OCI-LY7 (cell line): ENCODE measurements around the gene ARRB1. TPM values are rescaled to one million over a fixed set of nuclear protein-coding genes. Genes with fewer than 3 reads are reported as not detected.

Experiments
- BruUV-seq: library from RNA; stranded (reverse); fragments of 400-500 nt; replicated peaks from 2 replicates; lab custom pipeline; 2021; lab: Mats Ljungman, UMichigan
- CTCF ChIA-PET: fragments of 300-600 bp; sonication (Branson Sonifier 250); formaldehyde crosslinking; loops from one replicate; lab custom pipeline; 2022; ENCODE audit warnings: antibody characterized with exemption; ENCODE audit not compliant: unreplicated experiment; lab: Charles Lee
- POLR2A ChIA-PET: fragments of 300-600 bp; sonication (Branson Sonifier 250); formaldehyde crosslinking; loops from one replicate; lab custom pipeline; 2022; ENCODE audit warnings: antibody characterized with exemption; lab: Charles Lee
- DNase-seq: peaks from one replicate; pipeline ENCODE4 v3.0.0-alpha.2; 2015; ENCODE audit warnings: low spot score
- H2AFZ ChIP-seq: fragments of 200-600 bp; sonication (generic), shearing (Covaris generic); 2 replicates; pipeline ENCODE4 v1.6.1; 2014; ENCODE audit warnings: mild to moderate bottlenecking, antibody characterized with exemption, low read length, moderate library complexity
- H3K27ac ChIP-seq: fragments of 200-600 bp; sonication (generic); 2 replicates; pipeline ENCODE4 v1.5.1; 2014; ENCODE audit warnings: mixed run types, low read depth, mild to moderate bottlenecking, moderate library complexity, low read length, inconsistent platforms; ENCODE audit not compliant: poor library complexity, severe bottlenecking
- H3K36me3 ChIP-seq: fragments of 200-600 bp; sonication (generic); 2 replicates; pipeline ENCODE4 v1.6.1; 2014; ENCODE audit warnings: mild to moderate bottlenecking, antibody characterized with exemption, low read length, moderate library complexity, mixed read lengths; ENCODE audit not compliant: insufficient read depth
- H3K4me1 ChIP-seq: fragments of 200-600 bp; sonication (generic); 2 replicates; pipeline ENCODE4 v1.5.1; 2014; ENCODE audit warnings: mild to moderate bottlenecking, low read length; ENCODE audit not compliant: insufficient read depth, poor library complexity, severe bottlenecking
- H3K4me2 ChIP-seq: fragments of 200-600 bp; sonication (generic); 2 replicates; pipeline ENCODE4 v1.6.1; 2014; ENCODE audit warnings: mild to moderate bottlenecking, low read length
- H3K4me3 ChIP-seq: fragments of 200-600 bp; sonication (generic); 2 replicates; pipeline ENCODE4 v1.5.1; 2014; ENCODE audit warnings: mild to moderate bottlenecking, low read depth, low read length; ENCODE audit not compliant: poor library complexity, severe bottlenecking
- H3K79me2 ChIP-seq: fragments of 200-600 bp; sonication (generic); 2 replicates; pipeline ENCODE4 v1.6.1; 2016; ENCODE audit warnings: low read depth, mild to moderate bottlenecking, low read length, moderate library complexity, mixed read lengths; ENCODE audit not compliant: insufficient read depth
- H3K9me2 ChIP-seq: fragments of 200-600 bp; sonication (generic); 2 replicates; pipeline ENCODE4 v1.6.1; 2016; ENCODE audit warnings: mild to moderate bottlenecking, low read length, mixed read lengths; ENCODE audit not compliant: insufficient read depth
- H3K9me3 ChIP-seq: fragments of 200-600 bp; sonication (generic); 2 replicates; pipeline ENCODE4 v1.6.1; 2014; ENCODE audit warnings: mild to moderate bottlenecking, mixed run types, low read length, mixed read lengths
- H4K20me1 ChIP-seq: fragments of 200-600 bp; sonication (generic); 2 replicates; pipeline ENCODE4 v1.6.1; 2014; ENCODE audit warnings: mild to moderate bottlenecking, antibody characterized with exemption, low read length, moderate library complexity, mixed read lengths; ENCODE audit not compliant: insufficient read depth
- EZH2phosphoT487 ChIP-seq: fragments of 200-600 bp; sonication (generic); IDR thresholded peaks from 2 replicates; pipeline ENCODE4 v1.6.1; 2018; ENCODE audit warnings: low read depth, borderline replicate concordance, mild to moderate bottlenecking, mixed run types, antibody characterized with exemption, low read length, moderate library complexity, mixed read lengths
- intact Hi-C: fragments of 100-400 bp; cut with micrococcal nuclease; formaldehyde crosslinking; loops from one replicate; pipeline ENCODE4 v1.10.0; 2022; ENCODE audit not compliant: unreplicated experiment
- total RNA-seq, 2 experiments: library from RNA; depleted of rRNA in 1 of 2; stranded (reverse); fragments of >200 nt in 1 of 2; shearing (Covaris generic) in 1 of 2; gene quantifications; 2 replicates each; pipeline ENCODE4 v1.2.3, GENCODE V29; 2014 to 2022
- TF ChIP-seq, protein P1 (sequence below): fragments of 200-600 bp; sonication (generic); conservative IDR thresholded peaks from 2 replicates; pipeline ENCODE4 v1.5.1; 2014; ENCODE audit warnings: mild to moderate bottlenecking, antibody characterized with exemption, low read length, moderate library complexity, mixed read lengths

The ARRB1 gene
- total RNA-seq, 2 experiments from 2014 or later = not detected

DNA sequence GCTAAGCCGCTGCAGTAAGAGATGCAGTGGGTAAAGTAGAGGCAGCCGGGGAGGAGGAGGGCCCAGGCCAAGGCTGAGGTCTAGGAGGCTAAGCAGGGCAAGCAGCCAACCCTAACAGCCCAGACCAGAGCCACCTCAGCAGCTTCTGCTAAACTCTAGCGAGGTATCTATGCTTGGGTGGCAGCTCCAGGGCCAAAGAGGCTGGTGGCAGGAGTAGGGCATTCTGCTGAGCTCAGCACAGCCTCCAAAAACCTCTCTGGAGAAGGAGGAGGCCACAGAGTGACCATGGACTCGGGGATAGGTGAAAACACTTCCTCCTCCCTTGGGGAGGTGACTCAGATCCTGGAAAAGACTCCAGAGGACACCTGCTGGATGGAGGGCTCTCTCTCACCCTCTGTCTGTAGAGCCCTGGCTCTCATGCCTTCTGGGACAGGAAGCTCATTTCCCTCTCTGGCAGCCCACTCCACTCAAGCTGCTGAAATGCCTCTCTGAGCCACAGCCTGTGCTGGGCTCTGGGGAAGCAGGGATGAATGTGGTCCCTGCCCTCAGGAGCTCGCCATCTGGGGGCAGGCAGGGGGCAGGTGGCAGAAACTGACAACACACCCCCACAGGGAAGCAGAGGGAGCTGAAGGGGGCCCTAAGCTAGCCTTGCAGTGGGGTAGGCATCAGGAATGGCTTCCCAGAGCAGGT, 127.4 kb downstream of the ARRB1 start:
- Histone ChIP-seq H3K4me2 (no peak overlapping the region), H3K79me2 (no peaks in the 10 kb centered on the region), H2AFZ (no peak overlapping the region), H3K4me1 (no peaks in the 10 kb centered on the region), H3K9me3 (no peaks in the 10 kb centered on the region), H3K4me3 (no peak overlapping the region), H3K9me2 (no peaks in the 10 kb centered on the region), H3K27ac (no peak overlapping the region), H4K20me1 (no peaks in the 10 kb centered on the region), H3K36me3 (no peaks in the 10 kb centered on the region)
- no peak for DNase-seq
- intact Hi-C loops = no loop called here
- TF ChIP-seq EZH2phosphoT487 = no peak
- TF ChIP-seq, protein P1, sequence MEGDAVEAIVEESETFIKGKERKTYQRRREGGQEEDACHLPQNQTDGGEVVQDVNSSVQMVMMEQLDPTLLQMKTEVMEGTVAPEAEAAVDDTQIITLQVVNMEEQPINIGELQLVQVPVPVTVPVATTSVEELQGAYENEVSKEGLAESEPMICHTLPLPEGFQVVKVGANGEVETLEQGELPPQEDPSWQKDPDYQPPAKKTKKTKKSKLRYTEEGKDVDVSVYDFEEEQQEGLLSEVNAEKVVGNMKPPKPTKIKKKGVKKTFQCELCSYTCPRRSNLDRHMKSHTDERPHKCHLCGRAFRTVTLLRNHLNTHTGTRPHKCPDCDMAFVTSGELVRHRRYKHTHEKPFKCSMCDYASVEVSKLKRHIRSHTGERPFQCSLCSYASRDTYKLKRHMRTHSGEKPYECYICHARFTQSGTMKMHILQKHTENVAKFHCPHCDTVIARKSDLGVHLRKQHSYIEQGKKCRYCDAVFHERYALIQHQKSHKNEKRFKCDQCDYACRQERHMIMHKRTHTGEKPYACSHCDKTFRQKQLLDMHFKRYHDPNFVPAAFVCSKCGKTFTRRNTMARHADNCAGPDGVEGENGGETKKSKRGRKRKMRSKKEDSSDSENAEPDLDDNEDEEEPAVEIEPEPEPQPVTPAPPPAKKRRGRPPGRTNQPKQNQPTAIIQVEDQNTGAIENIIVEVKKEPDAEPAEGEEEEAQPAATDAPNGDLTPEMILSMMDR = no peak
- POLR2A ChIA-PET = interaction anchor here (0.6 kb wide), 1 partner anchor 43 kb away, joined by 3 read pairs; no protein-coding TSS in a partner anchor
- CTCF ChIA-PET = no interaction called here
- BruUV-seq = no TSS peak

DNA sequence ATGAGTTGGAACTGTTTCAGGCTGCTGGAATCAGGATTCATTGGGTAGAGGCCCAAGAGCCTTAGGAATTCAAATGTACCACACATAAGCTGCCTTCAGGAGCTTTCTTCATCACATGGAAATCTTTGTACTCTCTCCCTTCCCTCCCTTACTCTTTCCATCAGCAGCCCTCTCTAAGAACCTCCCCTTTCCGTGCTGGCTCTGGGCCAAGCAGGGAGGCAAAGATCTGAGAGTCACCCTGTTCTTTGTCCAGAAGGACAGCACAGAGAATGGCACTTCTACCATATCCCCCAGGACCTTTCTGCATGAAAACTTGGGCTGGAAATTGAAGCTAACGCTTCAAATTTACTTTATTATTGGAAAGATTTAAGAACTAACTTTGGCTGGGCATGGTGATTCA, 131.6 kb downstream of the ARRB1 start:
- POLR2A ChIA-PET = interaction anchor here (0.6 kb wide), 1 partner anchor 768 kb away, joined by 3 read pairs; no protein-coding TSS in a partner anchor
- BruUV-seq = no TSS peak
- CTCF ChIA-PET = no interaction called here

More for the DNA sequence above, 131.6 kb downstream of the ARRB1 start:
- TF ChIP-seq EZH2phosphoT487 = no peak
- TF ChIP-seq, protein P1 = no peak
- DNase-seq = no peak
- Histone ChIP-seq H3K4me2 (no peak overlapping the region), H3K4me1 (no peaks in the 10 kb centered on the region), H4K20me1 (no peaks in the 10 kb centered on the region; the same call in 1 of the 2 replicates), H3K9me3 (no peaks in the 10 kb centered on the region), H2AFZ (no peak overlapping the region), H3K36me3 (no peaks in the 10 kb centered on the region), H3K4me3 (no peak overlapping the region), H3K9me2 (no peaks in the 10 kb centered on the region), H3K27ac (no peak overlapping the region), H3K79me2 (no peaks in the 10 kb centered on the region)
- intact Hi-C loops = no loop called here
